ENCODE data around the gene KCNH4. TPM values are rescaled to one million over a fixed set of nuclear protein-coding genes. Genes with fewer than 3 reads are reported as not detected.

The KCNH4 gene
- total and polyA plus RNA-seq, 2 of the 13 experiments (the other 11 are each of a cell fraction or from before 2014, with no cell fraction given), result 0.01 to 0.09 TPM

DNA sequence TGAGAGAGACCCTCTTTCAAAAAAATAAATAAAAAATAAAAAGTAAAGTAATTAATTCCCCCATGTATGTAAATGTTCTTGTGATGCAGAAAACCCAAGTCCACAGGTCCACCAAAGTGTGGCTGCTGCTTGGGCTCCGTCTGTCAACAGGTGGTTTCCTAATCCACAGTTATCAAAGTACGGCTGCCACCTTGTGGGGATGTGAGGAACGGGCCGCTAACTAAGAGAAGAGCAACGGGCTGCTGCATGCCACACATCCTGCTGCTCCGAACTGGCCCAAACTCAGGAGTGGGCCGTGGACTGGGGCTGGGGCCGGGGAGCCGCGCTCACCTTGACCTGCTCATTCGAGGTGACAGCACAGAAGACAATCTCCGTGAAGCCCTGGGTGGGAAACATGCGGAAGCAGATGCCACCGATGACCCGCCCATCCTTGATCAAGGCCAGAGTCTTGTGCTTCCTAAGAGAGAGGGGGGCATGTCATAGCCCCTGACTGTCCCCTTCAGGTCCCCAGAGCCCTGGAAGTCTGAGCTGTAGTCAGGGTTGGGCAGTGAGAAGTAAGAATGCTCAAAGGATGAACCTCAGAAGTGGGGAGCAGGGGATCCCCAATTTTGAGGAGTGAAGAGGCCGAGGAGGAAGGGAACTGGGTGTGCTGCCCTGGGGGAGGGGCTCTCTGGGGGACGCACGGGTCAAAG, 64.1 kb downstream of the KCNH4 start (continued):
- TF ChIP-seq AGO1 (IDR thresholded peaks at IDR 0.05; ENCODE audit: low read depth, low read length, poor library complexity, severe bottlenecking), result no peak
- no peak for TF ChIP-seq RFX5 (IDR thresholded peaks at IDR 0.05; ENCODE audit: low read depth, low read length)
- TF ChIP-seq MZF1 (CRISPR knock-in tag; IDR thresholded peaks at IDR 0.05; ENCODE audit: borderline replicate concordance), result no peak
- 0 out of 2 replicates have a peak, but pooled peaks have one; percentile 30 for TF ChIP-seq RXRA (CRISPR knock-in tag; IDR thresholded peaks at IDR 0.05)
- peak; percentile 24 for TF ChIP-seq RBFOX2 (IDR thresholded peaks at IDR 0.05; ENCODE audit: low read depth, low read length)
- TF ChIP-seq, protein P1, sequence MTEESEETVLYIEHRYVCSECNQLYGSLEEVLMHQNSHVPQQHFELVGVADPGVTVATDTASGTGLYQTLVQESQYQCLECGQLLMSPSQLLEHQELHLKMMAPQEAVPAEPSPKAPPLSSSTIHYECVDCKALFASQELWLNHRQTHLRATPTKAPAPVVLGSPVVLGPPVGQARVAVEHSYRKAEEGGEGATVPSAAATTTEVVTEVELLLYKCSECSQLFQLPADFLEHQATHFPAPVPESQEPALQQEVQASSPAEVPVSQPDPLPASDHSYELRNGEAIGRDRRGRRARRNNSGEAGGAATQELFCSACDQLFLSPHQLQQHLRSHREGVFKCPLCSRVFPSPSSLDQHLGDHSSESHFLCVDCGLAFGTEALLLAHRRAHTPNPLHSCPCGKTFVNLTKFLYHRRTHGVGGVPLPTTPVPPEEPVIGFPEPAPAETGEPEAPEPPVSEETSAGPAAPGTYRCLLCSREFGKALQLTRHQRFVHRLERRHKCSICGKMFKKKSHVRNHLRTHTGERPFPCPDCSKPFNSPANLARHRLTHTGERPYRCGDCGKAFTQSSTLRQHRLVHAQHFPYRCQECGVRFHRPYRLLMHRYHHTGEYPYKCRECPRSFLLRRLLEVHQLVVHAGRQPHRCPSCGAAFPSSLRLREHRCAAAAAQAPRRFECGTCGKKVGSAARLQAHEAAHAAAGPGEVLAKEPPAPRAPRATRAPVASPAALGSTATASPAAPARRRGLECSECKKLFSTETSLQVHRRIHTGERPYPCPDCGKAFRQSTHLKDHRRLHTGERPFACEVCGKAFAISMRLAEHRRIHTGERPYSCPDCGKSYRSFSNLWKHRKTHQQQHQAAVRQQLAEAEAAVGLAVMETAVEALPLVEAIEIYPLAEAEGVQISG (CRISPR knock-in tag; IDR thresholded peaks at IDR 0.05), result peak; percentile 57; the same call in 1 of the 2 replicates
- TF ChIP-seq, protein P2, sequence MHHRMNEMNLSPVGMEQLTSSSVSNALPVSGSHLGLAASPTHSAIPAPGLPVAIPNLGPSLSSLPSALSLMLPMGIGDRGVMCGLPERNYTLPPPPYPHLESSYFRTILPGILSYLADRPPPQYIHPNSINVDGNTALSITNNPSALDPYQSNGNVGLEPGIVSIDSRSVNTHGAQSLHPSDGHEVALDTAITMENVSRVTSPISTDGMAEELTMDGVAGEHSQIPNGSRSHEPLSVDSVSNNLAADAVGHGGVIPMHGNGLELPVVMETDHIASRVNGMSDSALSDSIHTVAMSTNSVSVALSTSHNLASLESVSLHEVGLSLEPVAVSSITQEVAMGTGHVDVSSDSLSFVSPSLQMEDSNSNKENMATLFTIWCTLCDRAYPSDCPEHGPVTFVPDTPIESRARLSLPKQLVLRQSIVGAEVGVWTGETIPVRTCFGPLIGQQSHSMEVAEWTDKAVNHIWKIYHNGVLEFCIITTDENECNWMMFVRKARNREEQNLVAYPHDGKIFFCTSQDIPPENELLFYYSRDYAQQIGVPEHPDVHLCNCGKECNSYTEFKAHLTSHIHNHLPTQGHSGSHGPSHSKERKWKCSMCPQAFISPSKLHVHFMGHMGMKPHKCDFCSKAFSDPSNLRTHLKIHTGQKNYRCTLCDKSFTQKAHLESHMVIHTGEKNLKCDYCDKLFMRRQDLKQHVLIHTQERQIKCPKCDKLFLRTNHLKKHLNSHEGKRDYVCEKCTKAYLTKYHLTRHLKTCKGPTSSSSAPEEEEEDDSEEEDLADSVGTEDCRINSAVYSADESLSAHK (CRISPR knock-in tag; IDR thresholded peaks at IDR 0.05; ENCODE audit: borderline replicate concordance), result no peak
- TF ChIP-seq, protein P3, sequence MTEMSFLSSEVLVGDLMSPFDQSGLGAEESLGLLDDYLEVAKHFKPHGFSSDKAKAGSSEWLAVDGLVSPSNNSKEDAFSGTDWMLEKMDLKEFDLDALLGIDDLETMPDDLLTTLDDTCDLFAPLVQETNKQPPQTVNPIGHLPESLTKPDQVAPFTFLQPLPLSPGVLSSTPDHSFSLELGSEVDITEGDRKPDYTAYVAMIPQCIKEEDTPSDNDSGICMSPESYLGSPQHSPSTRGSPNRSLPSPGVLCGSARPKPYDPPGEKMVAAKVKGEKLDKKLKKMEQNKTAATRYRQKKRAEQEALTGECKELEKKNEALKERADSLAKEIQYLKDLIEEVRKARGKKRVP (CRISPR knock-in tag; IDR thresholded peaks at IDR 0.05), result no peak
- TF ChIP-seq, protein P4, sequence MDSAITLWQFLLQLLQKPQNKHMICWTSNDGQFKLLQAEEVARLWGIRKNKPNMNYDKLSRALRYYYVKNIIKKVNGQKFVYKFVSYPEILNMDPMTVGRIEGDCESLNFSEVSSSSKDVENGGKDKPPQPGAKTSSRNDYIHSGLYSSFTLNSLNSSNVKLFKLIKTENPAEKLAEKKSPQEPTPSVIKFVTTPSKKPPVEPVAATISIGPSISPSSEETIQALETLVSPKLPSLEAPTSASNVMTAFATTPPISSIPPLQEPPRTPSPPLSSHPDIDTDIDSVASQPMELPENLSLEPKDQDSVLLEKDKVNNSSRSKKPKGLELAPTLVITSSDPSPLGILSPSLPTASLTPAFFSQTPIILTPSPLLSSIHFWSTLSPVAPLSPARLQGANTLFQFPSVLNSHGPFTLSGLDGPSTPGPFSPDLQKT (CRISPR knock-in tag; IDR thresholded peaks at IDR 0.05; ENCODE audit: borderline replicate concordance), result no peak
- no peak for TF ChIP-seq HNF4G (IDR thresholded peaks at IDR 0.05; ENCODE audit: borderline replicate concordance, low read depth, low read length)
- no peak for TF ChIP-seq HNF4G (CRISPR knock-in tag; IDR thresholded peaks at IDR 0.05; ENCODE audit: borderline replicate concordance, low read depth)
- TF ChIP-seq NFIB (CRISPR knock-in tag; IDR thresholded peaks at IDR 0.05; ENCODE audit: borderline replicate concordance), result no peak
- no peak for TF ChIP-seq ISL2 (CRISPR knock-in tag; IDR thresholded peaks at IDR 0.05)
- no peak for TF ChIP-seq RNF2 (conservative IDR thresholded peaks at IDR 0.05; ENCODE audit: low read depth)
- no peak for TF ChIP-seq SRSF1 (optimal IDR thresholded peaks at IDR 0.05; ENCODE audit: low read depth, low read length)
- TF ChIP-seq NFE2L2 (IDR thresholded peaks at IDR 0.05; ENCODE audit: low read length), result no peak
- no peak for TF ChIP-seq MEIS1 (CRISPR knock-in tag; IDR thresholded peaks at IDR 0.05; ENCODE audit: borderline replicate concordance)
- no peak for TF ChIP-seq ZBTB42 (CRISPR knock-in tag; IDR thresholded peaks at IDR 0.05)
- no peak for TF ChIP-seq ONECUT2 (CRISPR knock-in tag; IDR thresholded peaks at IDR 0.05)
- no peak for TF ChIP-seq ZNF616 (CRISPR knock-in tag; IDR thresholded peaks at IDR 0.05; ENCODE audit: low read depth)
- TF ChIP-seq TP53 (CRISPR knock-in tag; conservative IDR thresholded peaks at IDR 0.05), result no peak
- TF ChIP-seq ZSCAN20 (CRISPR knock-in tag; IDR thresholded peaks at IDR 0.05; ENCODE audit: borderline replicate concordance), result no peak

Data from HepG2 (cell line).